HG03575 (cell line): Measurements from ENCODE around the gene DYSF.
"Not testable (repeated sequence)": the region's sequence is repeated elsewhere in the genome, so short reads cannot be mapped to it uniquely, and the experiment has no call there.

ENCODE experiments used
- ATAC-seq: cut with Tn5 transposase; IDR thresholded peaks from one replicate; pipeline ENCODE4 v1.9.1; 2021; ENCODE audit not compliant: unreplicated experiment, insufficient number of reproducible peaks, low FRiP score; ENCODE audit errors: extremely low read depth

Gene DYSF

DNA sequence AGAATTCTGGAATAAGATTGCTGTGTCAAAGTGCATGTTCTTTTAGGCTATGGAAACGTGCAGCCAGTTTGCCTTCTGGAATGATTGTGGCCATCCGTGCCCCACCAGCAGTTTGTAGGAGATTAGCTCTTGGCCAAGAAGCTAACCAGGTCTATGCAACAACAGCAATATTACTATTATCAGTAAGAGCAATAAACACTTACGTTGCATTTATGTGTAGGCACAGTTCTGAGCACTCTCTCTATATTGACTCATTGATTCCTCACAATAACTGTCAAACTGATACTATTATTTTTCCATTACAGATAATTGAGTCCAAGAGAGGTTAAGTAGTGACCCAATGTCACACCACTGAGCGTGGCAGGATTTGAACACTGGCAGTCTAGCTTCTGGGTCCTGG lies 186.4 kb downstream of the DYSF start:
- ATAC-seq: no peak

DNA sequence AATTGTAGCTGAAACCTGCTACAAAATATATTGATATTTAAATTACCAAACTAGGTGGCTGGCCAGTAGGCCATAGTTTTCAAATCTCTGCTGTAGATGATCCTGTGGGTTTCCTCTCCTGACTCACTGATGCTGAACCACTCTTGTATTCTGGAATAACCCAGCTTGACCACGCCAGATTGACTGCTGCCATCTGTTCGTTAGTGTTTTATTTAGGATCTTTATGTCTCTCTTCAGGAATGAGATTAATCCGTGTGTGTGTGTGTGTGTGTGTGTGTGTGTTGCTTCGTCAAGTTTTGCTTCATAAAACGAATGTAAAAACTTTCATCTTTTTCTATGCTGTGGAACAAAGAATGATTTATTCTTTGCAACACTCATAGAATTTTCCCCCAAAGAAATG lies 187.1 kb downstream of the DYSF start:
- no peak for ATAC-seq

DNA sequence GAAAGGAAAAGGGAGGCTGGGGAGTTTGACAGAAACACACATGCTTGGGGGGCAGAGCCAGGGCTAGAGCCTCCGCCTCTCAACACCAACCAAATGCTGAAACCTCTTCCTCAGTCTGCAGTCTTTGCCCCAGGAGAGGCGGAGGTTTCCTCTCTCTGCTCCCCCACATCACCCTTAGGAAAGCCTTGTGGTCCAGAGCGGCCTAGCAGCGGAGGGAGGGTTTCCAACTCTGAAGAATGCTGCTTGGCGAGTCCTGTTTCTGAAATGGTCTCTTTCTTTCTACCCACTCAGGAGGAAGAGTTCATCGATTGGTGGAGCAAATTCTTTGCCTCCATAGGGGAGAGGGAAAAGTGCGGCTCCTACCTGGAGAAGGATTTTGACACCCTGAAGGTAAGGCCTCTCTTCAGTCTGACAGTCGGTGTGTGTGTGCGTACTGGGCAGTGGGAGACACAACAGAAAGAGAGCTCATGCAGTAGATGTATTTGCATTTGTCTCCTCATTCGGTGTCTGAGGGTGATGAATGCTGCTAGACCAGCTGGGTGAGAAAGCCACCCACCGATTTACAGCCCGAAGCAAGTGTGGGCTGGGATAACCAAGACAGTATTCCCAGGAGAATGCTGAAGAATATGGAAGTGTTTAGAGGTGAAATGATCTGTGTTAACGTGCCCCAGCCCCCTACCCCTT lies 190.5 kb downstream of the DYSF start:
- ATAC-seq: no peak

DNA sequence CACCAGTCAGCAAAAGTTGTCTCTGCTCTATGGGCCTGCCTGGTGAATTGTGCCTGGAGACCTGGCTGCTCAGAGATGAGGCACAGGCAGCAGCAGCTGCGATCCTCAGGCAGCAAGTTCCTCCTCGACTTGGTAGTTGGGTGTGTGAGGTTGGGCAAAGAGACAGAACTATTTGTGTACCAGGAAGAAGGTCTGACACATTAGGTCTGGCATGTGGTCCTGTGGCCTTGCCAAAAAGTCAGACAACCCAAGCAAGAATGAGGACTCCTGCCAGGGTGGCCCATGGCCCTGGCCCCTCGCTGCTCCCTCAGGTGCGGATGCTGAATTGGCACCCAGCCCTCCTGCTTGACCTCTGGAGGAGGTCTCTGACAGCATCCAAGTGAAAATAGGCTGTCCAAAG lies 192.7 kb downstream of the DYSF start:
- ATAC-seq: no peak

DNA sequence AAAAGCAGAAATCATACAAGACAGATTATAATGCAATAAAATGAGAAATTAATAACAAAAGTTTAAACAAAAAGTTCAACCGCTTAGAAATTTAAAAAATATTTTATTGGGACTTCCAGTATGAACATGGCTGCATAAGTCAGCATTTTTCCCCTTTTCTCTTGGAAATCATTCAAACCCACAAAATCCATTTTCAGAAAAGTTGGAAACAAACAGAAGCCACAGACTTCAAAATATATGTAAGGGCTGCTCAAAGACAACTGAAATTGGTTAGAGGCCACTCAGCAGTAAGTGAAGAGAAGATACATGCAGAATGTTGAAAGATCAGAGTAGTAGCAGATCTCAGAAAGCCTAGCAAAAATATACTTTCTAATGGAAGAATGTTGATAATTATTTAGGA lies 194.0 kb downstream of the DYSF start:
- no peak for ATAC-seq

DNA sequence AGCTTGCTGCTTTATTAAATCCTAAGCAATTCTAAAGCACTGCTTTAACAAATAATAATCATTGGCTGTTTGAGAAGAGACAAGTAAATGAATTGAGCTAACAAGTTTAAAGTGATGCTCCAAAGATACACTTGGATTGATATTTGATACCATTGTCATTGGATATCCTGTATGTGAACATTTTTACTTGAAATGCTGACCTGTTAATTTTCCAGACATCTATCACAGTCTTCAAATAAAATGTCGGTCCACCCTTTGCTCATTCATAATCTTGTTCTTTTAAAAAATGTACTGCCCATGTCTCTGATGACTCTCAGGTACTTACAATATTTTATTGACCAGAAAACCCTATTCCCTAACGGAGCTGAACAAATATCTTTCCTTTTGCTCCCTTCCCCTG lies 202.1 kb downstream of the DYSF start:
- no peak for ATAC-seq

DNA sequence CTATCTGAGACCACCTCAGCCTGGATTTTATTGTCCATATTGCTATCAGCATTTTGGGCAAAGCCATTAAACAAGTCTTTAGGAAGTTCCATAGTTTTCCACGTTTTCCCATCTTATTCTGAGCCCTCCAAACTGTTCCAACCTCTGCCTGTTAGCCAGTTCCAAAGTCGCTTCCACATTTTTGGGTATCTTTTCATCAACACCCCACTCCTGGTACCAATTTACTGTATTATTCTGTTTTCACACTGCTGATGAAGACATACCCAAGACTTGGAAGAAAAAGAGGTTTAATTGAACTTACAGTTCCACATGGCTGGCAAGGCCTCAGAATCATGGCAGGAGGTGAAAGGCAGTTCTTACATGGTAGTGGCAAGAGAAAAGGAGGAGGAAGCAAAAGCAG lies 204.9 kb downstream of the DYSF start:
- not testable (repeated sequence) for ATAC-seq

DNA sequence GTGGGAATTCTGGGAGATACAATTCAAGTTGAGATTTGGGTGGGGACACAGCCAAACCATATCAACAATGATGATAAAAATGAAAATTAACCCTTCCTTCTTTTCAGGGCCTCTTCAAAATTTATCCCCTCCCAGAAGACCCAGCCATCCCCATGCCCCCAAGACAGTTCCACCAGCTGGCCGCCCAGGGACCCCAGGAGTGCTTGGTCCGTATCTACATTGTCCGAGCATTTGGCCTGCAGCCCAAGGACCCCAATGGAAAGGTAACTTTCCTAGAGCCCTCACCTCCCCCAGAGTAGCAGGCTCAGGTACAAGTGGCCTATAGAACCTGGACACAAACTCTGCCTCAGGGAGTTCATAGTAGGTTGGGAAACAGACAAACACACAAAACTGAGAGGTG lies 205.4 kb downstream of the DYSF start:
- no peak for ATAC-seq

DNA sequence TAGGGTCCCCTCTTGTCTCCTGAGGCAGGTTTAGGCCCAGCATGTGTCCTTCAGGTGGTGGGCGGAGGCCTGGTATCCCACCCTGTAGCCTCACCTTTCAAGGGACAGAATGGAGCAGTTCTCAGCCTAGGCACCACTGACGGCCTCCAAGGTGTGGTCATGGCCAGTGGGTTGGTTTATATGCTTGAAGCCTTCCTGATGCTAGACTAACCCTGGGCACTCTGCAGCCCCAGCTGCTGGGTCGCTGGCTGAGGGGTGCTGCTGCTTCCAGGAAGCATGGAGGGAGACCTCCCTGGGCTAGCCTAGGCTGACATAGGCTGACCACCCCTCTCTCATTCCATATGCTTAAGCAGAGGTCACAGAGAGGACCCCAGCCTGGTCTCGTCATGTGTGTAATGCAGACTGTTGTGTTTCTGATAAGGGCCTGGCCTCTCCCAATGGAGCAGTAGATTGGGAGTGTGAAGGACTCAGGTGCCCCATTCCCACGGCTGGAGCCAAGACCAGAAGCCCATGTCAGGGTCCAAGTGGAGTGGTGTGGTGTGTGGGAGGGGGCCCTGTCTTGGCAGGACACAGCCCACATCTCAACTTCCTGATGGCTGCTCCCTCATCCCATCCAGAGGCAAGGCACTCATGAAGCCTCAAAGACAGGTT lies 206.6 kb downstream of the DYSF start:
- ATAC-seq: no peak

DNA sequence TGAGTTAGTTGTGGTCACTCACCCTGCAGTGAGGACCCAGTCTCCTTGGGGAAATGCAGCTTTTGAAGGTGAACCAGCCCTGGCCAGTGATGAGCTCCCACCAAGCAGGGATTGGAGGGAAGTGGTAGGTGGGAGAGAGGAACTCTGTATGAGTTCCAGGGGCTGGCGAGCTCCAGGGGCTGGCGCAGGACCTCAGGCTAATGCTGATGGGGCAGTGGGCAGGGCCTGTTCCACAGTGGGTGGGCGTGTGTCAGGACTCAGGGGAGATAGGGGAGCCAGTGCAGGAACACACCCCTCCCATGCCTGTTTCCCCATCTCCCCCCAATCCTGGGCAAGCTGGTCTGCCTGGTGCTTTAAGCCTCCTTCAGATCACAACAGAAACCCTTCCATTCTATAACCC lies 208.4 kb downstream of the DYSF start:
- no peak for ATAC-seq

DNA sequence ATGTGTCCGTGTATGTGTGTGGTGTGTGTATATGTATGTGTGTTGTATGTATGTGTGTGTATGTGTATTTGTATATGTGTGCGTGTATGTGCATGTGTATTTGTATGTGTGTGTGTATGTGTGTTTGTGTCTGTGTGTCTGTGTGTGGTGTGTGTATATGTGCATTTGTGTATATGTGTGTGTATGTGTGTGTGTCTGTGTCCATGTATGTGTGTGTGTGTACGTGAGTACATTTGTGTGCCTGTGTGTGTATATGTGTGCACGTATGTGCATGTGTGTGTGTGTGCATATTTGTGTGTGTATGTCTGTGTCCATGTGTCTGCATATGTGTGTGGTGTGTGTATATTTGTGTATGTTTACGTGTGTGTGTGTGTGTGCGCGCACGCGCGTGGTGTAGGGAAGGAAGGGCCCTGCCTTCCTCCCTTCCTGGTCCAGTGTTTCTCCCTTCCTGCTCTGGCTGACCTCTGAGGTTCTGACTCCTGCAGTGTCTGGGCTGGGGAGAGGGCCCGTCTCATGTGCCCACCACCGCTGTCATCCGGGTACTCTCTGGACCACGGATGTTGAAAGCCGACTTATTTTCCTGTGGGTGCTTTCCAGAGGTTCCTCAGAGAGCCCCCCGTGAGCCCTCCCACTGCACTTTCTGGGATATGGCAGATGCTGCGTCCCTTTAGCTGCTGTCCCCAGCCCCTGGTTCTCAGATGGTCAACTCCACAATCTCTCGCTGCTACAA lies 209.5 kb downstream of the DYSF start:
- ATAC-seq: no peak

DNA sequence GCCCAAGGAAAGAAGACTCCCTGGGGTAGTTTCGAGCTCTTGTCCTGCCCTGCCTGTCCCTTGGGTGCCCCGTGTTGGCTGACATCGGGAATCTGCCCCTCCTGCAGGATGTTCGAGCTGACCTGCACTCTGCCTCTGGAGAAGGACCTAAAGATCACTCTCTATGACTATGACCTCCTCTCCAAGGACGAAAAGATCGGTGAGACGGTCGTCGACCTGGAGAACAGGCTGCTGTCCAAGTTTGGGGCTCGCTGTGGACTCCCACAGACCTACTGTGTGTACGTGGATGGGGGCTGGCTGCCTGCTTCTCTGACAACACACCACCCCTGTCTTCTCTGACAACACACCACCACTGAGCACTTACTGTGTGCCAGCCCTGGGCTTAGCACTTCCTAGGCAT lies 210.8 kb downstream of the DYSF start:
- no peak for ATAC-seq

DNA sequence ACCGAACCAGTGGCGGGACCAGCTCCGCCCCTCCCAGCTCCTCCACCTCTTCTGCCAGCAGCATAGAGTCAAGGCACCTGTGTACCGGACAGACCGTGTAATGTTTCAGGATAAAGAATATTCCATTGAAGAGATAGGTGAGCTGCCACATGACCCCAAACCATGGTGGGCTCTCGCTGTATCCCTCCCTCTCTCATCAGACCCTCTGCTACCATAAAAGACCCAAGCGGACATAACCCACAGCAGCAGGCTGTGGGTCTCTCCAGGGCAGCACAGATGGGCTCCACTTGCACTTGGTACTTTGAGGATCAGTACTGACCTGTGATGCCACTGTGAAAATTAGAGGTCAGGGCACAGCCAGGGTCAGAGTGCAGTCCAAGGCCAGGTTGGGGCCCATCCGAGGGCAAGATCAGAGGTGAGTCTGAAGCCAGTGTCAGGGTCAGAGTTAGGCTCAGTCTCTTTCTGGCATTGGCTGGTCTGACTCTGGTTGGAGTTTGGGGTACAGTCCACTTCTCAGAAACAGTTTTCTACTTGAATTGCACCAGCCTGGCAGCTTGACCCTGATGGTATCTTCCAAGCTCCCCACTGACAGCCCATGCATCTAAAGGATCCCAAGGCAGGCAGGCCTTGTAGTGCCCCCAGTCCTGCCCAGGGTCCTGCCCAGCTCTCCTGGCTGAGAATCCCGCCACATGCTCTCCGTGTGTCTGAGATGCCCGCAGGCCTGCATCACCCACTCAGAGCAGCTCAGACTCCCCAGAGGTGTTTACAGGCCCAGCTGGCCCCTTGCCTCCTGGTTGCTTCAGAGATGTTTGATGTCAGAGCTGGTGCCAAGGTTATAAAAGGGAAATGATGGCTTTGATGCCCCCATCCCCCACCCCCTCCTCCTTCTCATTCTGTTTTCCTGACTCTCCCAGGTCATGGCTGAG lies 212.1 kb downstream of the DYSF start:
- ATAC-seq: no peak

DNA sequence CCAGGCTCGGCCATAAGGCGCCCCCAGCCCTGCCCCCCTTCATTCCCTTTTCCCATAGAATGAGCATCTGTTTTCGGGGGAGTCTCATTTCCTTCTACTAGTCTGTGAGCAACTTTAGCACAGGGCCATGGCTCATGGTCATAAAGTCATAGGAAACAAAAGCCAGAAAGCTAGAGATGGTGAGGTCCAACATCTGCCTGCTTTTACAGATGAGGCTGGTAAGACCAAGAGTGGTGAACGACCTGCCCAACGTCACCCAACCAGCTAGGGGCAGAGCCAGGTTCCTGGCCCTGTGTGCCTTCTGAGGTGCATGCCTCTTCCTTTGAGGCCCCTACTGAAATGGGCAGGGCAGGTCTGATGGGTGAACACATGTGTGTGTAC lies 212.7 kb downstream of the DYSF start:
- ATAC-seq: no peak

DNA sequence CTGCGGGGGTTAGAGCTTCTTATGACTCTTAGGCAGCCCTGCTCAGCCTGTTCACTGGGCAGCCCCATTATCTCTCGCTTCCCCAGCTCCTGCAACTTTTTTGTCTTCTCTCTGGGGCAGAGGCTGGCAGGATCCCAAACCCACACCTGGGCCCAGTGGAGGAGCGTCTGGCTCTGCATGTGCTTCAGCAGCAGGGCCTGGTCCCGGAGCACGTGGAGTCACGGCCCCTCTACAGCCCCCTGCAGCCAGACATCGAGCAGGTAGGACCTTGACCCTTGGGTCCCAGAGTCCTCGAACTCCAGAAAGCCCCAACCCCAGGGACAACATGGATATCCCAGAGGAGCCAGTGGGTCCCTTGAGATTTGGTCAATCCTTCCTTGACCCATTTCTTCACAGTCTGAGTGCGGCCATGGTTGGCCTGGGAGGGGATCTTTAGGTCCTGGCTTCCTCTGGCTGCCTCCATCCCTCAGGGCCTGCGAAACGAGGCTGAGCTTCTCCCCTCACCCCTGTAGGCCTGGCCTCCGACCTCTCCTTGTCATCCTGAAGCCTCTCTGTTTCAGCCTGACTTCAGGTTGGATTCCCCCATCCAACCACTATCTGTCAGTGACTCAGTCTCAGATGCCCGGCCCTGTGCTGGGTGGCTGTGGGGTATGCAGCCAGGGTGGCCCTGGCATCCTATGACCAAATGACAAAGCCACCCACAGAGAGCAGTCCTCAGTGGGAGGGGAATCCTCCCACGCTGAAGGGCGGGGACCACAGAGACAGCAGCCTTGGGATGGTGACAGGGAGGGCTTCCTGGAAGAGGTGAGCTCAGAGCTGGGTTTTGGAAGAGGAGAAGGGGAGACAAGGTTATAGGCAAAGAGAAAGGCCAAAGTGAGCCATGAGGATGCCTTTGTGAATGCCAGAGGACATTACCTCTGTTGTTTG lies 214.2 kb downstream of the DYSF start:
- ATAC-seq: no peak

DNA sequence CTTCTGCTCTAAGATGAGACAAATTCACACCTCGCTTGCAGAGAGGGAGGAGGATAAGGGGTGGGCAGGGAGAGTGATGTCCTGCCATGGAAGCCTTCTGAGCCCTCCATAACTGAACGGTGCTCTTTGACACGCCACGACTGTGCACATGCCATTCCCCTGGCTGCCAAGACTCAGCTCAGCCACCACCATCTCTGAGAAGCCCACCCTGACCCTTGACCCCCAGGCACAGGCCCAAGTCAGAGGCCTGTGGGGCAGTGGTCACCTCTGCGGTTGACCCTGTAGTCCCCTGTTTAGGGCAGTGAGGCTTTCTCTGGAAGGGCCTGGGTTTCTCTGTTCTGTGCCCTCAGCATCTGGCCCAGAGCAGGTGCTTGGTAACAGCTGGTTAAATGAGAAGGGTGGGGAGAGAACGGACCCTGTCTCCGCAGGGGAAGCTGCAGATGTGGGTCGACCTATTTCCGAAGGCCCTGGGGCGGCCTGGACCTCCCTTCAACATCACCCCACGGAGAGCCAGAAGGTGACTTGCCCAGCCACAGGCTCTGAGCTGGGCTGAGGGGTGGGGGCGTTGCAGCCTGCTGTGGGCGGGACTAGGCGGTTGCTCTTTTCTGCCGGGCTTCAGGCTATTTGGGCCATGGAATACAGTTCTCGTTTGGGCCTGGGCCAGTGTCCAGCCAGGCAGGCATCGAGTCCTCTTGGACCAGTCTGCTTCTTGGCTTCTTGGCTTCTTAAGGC lies 215.1 kb downstream of the DYSF start:
- ATAC-seq: no peak

DNA sequence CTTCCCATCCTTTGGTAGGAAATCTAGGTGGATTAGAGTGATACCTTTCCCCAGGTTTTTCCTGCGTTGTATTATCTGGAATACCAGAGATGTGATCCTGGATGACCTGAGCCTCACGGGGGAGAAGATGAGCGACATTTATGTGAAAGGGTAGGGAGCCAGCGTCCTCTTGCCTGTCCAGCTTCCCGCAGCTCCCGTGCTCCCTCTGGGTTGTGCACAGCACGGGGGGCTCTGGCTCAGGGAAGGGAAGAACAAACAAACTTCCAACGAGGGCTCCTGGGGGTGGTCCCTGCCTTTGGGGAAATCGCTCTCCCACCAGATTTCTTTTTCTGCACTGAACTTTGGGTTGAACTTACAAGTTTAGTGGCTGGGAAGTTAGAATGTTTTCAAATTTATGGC lies 215.7 kb downstream of the DYSF start:
- ATAC-seq: no peak
